ENCODE results near the gene MRPS9.

The MRPS9 gene

GRCh38 chr2:105125428-105125827 is 87.6 kb downstream of the MRPS9 start:
- DNase-seq: no peak

GRCh38 chr2:105125920-105126319 is 88.1 kb downstream of the MRPS9 start:
- no peak for DNase-seq

- no peak for DNase-seq
These were observed 88.5 kb downstream of the MRPS9 start for GRCh38 chr2:105126336-105126735.

GRCh38 chr2:105127289-105127915 is 89.5 kb downstream of the MRPS9 start:
- DNase-seq: no peak

- DNase-seq: no peak
These were observed 91.9 kb downstream of the MRPS9 start for GRCh38 chr2:105129722-105130232.

- DNase-seq: no peak
These were observed 92.7 kb downstream of the MRPS9 start for GRCh38 chr2:105130546-105130945.

- no peak for DNase-seq
These were observed 96.2 kb downstream of the MRPS9 start for GRCh38 chr2:105134081-105134480.

- no peak for DNase-seq
These were observed 97.6 kb downstream of the MRPS9 start for GRCh38 chr2:105135436-105135835.

- DNase-seq: no peak
These were observed 98.5 kb downstream of the MRPS9 start for GRCh38 chr2:105136394-105136793.

- DNase-seq: no peak
These were observed 100.8 kb downstream of the MRPS9 start for GRCh38 chr2:105138643-105139042.

GRCh38 chr2:105139556-105140239 is 101.8 kb downstream of the MRPS9 start:
- no peak for DNase-seq

GRCh38 chr2:105140240-105140568 is 102.3 kb downstream of the MRPS9 start:
- DNase-seq: no peak

- DNase-seq: no peak
These were observed 103.3 kb downstream of the MRPS9 start for GRCh38 chr2:105141099-105141614.

GRCh38 chr2:105142239-105142638 is 104.4 kb downstream of the MRPS9 start:
- no peak for DNase-seq

- no peak for DNase-seq
These were observed 105.2 kb downstream of the MRPS9 start for GRCh38 chr2:105143094-105143466.

- no peak for DNase-seq
These were observed 105.7 kb downstream of the MRPS9 start for GRCh38 chr2:105143467-105144151.

GRCh38 chr2:105144152-105144940 is 106.5 kb downstream of the MRPS9 start:
- no peak for DNase-seq

- no peak for DNase-seq
These were observed 107.1 kb downstream of the MRPS9 start for GRCh38 chr2:105144941-105145300.

- no peak for DNase-seq
These were observed 111.4 kb downstream of the MRPS9 start for GRCh38 chr2:105149272-105149671.

Data from effector CD4-positive, alpha-beta T cell (primary cell).